Fibroblast of the aortic adventitia (primary cell): ENCODE results near the gene SLC22A4. TPM values are rescaled to one million over a fixed set of nuclear protein-coding genes. Genes with fewer than 3 reads are reported as not detected.

Experiments
- DNase-seq: peaks from one replicate; pipeline ENCODE4 v3.0.0-alpha.2; 2010; ENCODE audit warnings: low read depth
- H3K4me3 ChIP-seq: 2 replicates; pipeline ENCODE4 v1.5.1; 2011; ENCODE audit warnings: low read depth, mild to moderate bottlenecking, control low read depth, low read length, moderate library complexity
- total RNA-seq: library from RNA; depleted of rRNA; stranded (reverse); fragments of >200 nt; gene quantifications from 2 replicates; pipeline ENCODE4 v1.2.3, GENCODE V29; 2012; ENCODE audit warnings: low replicate concordance
- TF ChIP-seq, protein P1 (sequence below): IDR thresholded peaks from 2 replicates; pipeline ENCODE4 v1.5.1; 2011; ENCODE audit warnings: mild to moderate bottlenecking, low read length, control low read depth, inconsistent platforms; ENCODE audit not compliant: insufficient read depth

SLC22A4 gene
- total RNA-seq, 1 donor = 5.7 TPM

DNA sequence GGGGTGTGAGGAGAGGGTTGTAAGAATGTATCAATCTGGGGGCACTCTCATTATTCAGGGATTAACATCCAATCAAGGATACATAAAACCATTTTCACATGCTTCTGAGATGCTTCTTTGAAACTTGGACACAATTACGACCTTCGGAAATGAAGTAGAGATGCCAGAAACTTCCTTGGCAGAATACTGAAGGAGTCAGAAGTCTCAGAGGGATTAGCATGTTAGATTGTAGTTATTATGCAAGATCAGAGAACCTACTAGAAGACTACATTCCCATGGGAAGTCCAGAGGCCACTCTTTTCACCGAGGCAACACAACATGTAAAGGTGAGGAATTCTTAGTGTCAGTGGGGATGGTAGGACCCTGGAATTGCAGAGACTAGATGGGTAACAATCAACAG lies 5.1 kb upstream of the SLC22A4 start:
- no peak overlapping the region for H3K4me3 ChIP-seq
- TF ChIP-seq, protein P1, sequence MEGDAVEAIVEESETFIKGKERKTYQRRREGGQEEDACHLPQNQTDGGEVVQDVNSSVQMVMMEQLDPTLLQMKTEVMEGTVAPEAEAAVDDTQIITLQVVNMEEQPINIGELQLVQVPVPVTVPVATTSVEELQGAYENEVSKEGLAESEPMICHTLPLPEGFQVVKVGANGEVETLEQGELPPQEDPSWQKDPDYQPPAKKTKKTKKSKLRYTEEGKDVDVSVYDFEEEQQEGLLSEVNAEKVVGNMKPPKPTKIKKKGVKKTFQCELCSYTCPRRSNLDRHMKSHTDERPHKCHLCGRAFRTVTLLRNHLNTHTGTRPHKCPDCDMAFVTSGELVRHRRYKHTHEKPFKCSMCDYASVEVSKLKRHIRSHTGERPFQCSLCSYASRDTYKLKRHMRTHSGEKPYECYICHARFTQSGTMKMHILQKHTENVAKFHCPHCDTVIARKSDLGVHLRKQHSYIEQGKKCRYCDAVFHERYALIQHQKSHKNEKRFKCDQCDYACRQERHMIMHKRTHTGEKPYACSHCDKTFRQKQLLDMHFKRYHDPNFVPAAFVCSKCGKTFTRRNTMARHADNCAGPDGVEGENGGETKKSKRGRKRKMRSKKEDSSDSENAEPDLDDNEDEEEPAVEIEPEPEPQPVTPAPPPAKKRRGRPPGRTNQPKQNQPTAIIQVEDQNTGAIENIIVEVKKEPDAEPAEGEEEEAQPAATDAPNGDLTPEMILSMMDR = no peak
- DNase-seq = peak; percentile 87

DNA sequence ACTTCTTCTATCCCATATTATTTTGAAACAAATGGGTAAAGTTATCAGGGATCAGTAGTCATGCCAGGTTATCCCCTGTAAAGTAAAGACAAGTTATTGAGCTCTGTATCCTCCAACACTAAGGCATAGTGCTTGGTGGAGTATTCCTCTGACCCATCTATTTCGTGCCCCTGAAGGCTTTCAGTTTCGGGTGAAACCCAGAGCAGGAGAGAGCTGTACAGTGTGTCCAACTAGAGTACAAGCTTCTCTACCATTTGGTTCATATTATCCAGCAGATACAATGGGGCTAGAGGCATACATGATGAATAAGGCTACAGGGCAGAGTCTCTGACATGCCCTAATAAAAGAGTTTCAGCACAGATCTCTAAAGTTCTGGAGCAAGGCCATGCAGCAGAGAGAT lies 3.2 kb upstream of the SLC22A4 start:
- TF ChIP-seq, protein P1 = no peak
- no peak overlapping the region for H3K4me3 ChIP-seq
- no peak for DNase-seq

DNA sequence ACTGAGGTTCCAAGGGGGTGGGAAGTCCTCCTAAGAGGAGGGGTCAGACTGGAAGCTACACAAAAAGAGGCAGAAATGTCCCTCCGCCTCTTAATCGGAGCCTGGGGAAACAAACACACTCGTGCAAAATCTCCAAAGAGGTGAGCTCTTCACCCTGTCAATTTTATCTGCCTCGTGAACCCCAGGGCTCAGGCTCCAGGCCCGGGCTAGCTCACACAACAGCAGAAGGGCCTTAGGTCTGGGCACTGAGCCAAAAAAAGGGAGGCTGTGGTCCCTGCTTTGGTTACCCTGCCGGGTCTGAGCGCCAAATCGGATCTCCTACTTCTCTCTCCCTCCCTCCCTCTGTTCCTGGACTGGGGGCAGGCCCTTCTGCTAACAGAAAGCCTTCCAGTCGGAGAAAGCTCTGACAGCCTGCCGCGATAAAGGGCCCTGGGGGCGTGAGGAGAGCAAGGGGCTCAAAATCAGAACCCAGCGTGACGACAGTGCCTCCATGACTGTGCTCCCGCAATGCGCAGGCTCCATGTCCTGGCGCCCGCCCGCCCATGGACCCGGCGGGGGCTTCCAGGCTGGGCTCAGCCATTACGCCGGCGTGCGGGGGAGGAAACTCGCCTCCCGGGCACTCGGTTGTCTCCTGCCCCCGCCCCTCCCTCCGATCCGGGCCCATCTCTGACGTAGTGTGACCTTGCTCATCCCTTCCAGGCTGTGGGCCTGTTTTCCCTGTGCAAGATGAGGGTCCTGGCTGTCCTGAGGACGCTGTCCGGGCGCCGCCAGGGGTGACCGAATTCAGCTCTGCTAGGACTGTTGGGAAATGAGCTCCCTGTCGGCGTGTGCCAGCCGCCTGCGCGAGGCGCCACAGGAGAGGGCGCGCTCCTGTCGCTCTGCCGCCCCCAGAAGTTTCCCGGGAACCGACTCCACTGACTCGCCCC lies 865 bp upstream of the SLC22A4 start:
- TF ChIP-seq, protein P1 = no peak
- peak overlapping the region; percentile 82 for H3K4me3 ChIP-seq
- peak; percentile 85 for DNase-seq

DNA sequence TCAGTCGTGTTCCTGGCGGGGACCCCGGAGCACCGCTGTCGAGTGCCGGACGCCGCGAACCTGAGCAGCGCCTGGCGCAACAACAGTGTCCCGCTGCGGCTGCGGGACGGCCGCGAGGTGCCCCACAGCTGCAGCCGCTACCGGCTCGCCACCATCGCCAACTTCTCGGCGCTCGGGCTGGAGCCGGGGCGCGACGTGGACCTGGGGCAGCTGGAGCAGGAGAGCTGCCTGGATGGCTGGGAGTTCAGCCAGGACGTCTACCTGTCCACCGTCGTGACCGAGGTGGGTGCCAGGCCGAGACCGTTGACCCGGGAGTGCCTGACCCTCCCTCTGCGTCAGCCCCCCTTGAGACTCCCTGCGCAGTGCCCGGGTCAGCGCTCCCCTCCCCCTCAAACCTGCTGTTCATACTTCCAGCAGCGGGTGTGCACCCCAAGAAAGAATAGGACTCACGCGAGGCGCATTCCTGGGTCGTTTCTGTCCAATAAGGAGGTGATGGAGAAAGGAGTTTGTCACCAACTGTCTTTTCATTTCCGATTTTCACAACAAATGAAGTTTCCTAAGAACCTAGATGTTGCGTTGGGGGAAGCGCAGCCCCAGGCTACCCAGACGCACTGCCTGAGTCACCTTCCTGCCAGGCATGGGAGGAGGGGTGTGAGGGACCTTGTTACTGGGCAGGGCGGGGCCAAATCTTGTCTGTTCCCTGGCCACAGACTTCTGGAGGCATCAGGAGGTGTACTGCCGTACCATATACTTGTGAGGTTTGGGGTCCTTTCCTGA lies 722 bp downstream of the SLC22A4 start:
- H3K4me3 ChIP-seq = peak overlapping the region; percentile 82
- TF ChIP-seq, protein P1 = no peak
- DNase-seq = peak; percentile 74

DNA sequence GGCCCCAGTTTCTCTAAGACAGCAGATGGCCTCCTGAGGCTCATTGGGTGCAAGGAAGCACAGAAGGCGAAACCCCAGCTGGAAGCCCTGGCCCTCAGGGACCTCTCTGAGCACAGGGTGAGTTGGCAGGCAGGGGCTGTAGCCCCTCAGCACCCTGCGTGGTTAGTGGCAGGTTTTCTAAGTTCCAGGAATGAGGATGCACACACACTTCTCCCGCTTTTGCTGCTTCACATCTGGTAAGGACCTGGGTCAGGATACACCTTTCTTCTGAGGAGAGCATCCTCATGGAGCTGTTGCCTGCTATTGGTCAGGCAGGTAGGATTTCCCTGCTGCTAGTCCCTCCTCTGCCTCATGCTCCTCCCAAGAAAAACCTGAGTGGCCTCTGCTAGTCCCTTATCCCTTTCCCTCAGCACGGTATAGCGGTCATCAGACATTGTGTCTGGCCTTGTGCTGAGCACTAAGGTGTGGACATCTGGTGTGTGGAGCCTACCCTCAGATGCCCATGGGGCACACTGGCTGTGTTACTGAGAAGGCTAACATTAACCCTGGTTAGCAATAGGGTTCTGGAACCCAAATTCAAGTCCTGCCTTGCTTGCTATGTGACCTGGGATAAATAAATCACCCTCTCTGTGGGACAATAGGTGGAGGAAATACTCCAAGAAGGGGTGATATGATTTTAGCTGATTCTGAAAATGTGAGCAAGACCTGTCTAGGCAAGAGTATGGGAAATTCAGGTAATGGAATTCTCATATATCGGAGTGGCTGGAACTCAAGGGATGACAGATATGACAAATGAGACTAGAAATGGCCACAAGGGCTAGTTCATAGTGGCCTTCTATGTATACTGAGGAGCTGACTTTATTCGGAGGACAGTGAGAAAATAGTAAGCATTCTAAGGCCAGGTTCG lies 1.6 kb downstream of the SLC22A4 start:
- TF ChIP-seq, protein P1 = no peak
- peak overlapping the region; percentile 82 for H3K4me3 ChIP-seq
- no peak for DNase-seq

DNA sequence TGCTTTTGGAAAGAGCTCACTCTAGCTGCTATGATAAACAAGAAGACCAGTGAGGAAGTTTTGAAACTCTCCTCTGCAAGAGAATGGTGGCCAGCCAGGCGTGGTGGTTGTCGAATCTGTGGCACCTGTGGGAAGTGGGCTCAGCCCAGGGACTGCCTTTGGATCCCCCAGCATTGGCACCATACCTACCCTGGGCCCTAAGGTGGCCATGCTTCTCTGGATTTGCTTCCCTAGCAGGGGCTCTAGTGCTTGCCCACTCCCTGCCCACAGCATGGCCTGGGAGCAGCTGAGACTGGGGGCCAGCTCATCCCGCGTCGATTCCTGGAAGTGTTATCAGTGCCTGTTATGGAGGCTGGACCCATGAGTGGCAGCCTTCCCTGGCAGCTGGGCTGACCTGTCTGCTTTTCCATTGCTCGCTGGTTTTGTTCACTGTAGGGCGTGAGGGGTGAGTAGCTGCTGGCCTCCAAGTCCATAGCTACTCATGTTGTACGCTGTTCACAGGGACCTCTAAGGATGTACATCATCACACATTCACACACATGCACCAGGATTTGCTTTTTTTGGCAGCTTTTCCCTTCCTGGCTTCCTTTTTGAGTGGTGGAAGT lies 2.3 kb downstream of the SLC22A4 start:
- DNase-seq = peak; percentile 40
- TF ChIP-seq, protein P1 = no peak
- H3K4me3 ChIP-seq = no peak overlapping the region
